ENCODE measurements around the gene ZMYND8. TPM values are rescaled to one million over a fixed set of nuclear protein-coding genes. Genes with fewer than 3 reads are reported as not detected.

The ZMYND8 gene
- total RNA-seq, 1 experiment from 2014 or later = 50.7 TPM

DNA sequence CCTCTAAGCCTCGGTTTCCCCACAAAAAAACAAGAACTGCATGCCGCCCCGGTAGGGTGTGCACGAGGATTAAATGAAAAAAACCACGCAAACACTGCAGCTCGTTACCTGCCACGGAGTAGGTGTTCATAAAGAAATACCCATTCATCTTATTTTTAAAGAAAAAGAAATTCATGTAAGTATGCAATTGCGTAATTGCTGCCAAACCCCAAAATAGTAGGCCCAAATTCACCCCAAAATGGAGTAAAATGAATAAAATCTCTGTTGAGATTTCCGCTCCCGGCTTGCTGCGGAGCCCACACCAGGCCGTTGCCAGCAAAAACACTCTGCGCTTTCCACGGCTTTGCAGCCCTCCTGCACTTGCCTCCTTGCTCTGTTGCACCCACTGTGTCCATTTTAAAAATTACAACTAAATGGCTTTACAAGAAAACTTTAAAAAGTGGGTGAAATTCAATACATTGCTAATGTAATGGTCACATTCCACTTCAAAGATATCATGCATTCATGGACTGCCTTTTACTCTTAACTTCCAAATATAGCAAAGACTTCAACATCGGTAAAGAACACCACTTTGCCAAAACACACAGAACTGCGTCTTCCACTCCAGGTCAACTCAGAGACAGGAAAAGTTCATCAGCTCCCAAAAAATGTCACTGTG is 125.0 kb downstream of the ZMYND8 start:
- no peak for TF ChIP-seq SIN3A (IDR thresholded peaks at IDR 0.05; ENCODE audit: borderline replicate concordance, insufficient read depth, low read depth, low read length)
- no peak for TF ChIP-seq POLR2AphosphoS5 (IDR thresholded peaks at IDR 0.05; ENCODE audit: low read depth, low read length)
- TF ChIP-seq, protein P1, sequence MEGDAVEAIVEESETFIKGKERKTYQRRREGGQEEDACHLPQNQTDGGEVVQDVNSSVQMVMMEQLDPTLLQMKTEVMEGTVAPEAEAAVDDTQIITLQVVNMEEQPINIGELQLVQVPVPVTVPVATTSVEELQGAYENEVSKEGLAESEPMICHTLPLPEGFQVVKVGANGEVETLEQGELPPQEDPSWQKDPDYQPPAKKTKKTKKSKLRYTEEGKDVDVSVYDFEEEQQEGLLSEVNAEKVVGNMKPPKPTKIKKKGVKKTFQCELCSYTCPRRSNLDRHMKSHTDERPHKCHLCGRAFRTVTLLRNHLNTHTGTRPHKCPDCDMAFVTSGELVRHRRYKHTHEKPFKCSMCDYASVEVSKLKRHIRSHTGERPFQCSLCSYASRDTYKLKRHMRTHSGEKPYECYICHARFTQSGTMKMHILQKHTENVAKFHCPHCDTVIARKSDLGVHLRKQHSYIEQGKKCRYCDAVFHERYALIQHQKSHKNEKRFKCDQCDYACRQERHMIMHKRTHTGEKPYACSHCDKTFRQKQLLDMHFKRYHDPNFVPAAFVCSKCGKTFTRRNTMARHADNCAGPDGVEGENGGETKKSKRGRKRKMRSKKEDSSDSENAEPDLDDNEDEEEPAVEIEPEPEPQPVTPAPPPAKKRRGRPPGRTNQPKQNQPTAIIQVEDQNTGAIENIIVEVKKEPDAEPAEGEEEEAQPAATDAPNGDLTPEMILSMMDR (IDR thresholded peaks at IDR 0.05) = no peak
- no peak for TF ChIP-seq TCF7L2 (IDR thresholded peaks at IDR 0.05; ENCODE audit: low read depth, low read length)
- TF ChIP-seq, protein P2, sequence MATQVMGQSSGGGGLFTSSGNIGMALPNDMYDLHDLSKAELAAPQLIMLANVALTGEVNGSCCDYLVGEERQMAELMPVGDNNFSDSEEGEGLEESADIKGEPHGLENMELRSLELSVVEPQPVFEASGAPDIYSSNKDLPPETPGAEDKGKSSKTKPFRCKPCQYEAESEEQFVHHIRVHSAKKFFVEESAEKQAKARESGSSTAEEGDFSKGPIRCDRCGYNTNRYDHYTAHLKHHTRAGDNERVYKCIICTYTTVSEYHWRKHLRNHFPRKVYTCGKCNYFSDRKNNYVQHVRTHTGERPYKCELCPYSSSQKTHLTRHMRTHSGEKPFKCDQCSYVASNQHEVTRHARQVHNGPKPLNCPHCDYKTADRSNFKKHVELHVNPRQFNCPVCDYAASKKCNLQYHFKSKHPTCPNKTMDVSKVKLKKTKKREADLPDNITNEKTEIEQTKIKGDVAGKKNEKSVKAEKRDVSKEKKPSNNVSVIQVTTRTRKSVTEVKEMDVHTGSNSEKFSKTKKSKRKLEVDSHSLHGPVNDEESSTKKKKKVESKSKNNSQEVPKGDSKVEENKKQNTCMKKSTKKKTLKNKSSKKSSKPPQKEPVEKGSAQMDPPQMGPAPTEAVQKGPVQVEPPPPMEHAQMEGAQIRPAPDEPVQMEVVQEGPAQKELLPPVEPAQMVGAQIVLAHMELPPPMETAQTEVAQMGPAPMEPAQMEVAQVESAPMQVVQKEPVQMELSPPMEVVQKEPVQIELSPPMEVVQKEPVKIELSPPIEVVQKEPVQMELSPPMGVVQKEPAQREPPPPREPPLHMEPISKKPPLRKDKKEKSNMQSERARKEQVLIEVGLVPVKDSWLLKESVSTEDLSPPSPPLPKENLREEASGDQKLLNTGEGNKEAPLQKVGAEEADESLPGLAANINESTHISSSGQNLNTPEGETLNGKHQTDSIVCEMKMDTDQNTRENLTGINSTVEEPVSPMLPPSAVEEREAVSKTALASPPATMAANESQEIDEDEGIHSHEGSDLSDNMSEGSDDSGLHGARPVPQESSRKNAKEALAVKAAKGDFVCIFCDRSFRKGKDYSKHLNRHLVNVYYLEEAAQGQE (IDR thresholded peaks at IDR 0.05; ENCODE audit: insufficient read depth in 1 of 2, low read depth in 2 of 2, low read length in 1 of 2) = no peak
- H3K27me3 ChIP-seq (ENCODE audit: control insufficient read depth, insufficient read depth, low read length) = no peaks in the 10 kb centered on the region
- BruUV-seq (replicated peaks) = no TSS peak
- no peak for ATAC-seq
- in situ Hi-C loops (cut with HindIII; ENCODE audit: low pct_unique_long_range_greater_than_20kb, low sequenced_read_pairs) (no loop called here), intact Hi-C loops (cut with micrococcal nuclease; ENCODE audit: unreplicated experiment) (no loop called here)
- CTCF ChIA-PET = no interaction called here
- H3K4me3 ChIP-seq (ENCODE audit: low read depth in 2 of 2, low read length in 2 of 2) = no peak overlapping the region
- no peaks in the 10 kb centered on the region for H3K9me3 ChIP-seq (ENCODE audit: control insufficient read depth, insufficient read depth, low read depth, low read length)
- H3K4me1 ChIP-seq (ENCODE audit: control insufficient read depth, insufficient read depth, low read length) = no peaks in the 10 kb centered on the region
- DNase-seq (ENCODE audit: low read depth, low spot score) = no peak
- H3K27ac ChIP-seq (ENCODE audit: low read length) = no peak overlapping the region
- POLR2A ChIA-PET = interaction anchor here (0.6 kb wide), 1 partner anchor 1615 kb away, joined by 5 read pairs; no protein-coding TSS in a partner anchor
- H3K36me3 ChIP-seq (ENCODE audit: control insufficient read depth, insufficient read depth, low read length) = peaks cover 9% of the 10 kb centered on the region

DNA sequence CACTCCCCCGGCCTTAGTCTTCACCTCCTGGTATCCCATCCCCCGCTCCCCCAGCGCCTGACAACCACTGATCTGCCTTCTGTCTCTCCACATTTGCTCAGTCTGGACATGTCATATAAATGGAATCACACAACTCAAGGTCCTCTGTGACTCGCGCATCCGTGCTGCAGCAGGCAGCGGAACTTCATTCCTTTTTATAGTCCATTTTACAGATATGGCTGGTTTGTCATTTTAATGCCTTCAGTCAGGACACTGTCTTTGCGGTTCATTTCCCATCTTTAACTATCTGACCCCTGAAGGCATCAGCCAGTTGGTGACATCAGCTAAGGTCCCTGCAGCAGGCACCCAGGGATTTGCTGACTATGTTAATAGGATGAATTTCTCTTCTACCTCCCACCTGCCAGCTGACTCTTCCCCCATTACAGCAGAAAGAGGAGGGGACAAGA is 125.7 kb downstream of the ZMYND8 start:
- H3K27me3 ChIP-seq (ENCODE audit: control insufficient read depth, insufficient read depth, low read length) = no peaks in the 10 kb centered on the region
- DNase-seq (ENCODE audit: low read depth, low spot score) = no peak
- H3K4me3 ChIP-seq (ENCODE audit: low read depth in 2 of 2, low read length in 2 of 2) = no peak overlapping the region
- CTCF ChIA-PET = no interaction called here
- H3K9me3 ChIP-seq (ENCODE audit: control insufficient read depth, insufficient read depth, low read depth, low read length) = no peaks in the 10 kb centered on the region
- no peaks in the 10 kb centered on the region for H3K4me1 ChIP-seq (ENCODE audit: control insufficient read depth, insufficient read depth, low read length)
- in situ Hi-C loops (cut with HindIII; ENCODE audit: low pct_unique_long_range_greater_than_20kb, low sequenced_read_pairs) = no loop called here
- no peak overlapping the region for H3K27ac ChIP-seq (ENCODE audit: low read length)
- peaks cover 3% of the 10 kb centered on the region for H3K36me3 ChIP-seq (ENCODE audit: control insufficient read depth, insufficient read depth, low read length)
- no peak for ATAC-seq
- TF ChIP-seq, protein P1 (IDR thresholded peaks at IDR 0.05) = no peak
- TF ChIP-seq SIN3A (IDR thresholded peaks at IDR 0.05; ENCODE audit: borderline replicate concordance, insufficient read depth, low read depth, low read length) (no peak), POLR2AphosphoS5 (IDR thresholded peaks at IDR 0.05; ENCODE audit: low read depth, low read length) (no peak), TCF7L2 (IDR thresholded peaks at IDR 0.05; ENCODE audit: low read depth, low read length) (no peak)
- TF ChIP-seq, protein P2 (IDR thresholded peaks at IDR 0.05; ENCODE audit: insufficient read depth in 1 of 2, low read depth in 2 of 2, low read length in 1 of 2) = no peak
- POLR2A ChIA-PET = interaction anchor here (0.6 kb wide), 1 partner anchor 1616 kb away, joined by 5 read pairs; no protein-coding TSS in a partner anchor
- no TSS peak for BruUV-seq (replicated peaks)
- intact Hi-C loops (cut with micrococcal nuclease; ENCODE audit: unreplicated experiment) = no loop called here

Measured in Panc1 (cell line).